ENCODE data around the gene LENG1. TPM values are rescaled to one million over a fixed set of nuclear protein-coding genes. Genes with fewer than 3 reads are reported as not detected.

Gene LENG1
- polyA plus RNA-seq, 6 donors from 2014 or later, result 9.3 to 15.3 (median 12.0) TPM

Other genes with a start within 250 kb of the LENG1 start
- gene CACNG8, start 196.8 kb downstream of the LENG1 start, polyA plus RNA-seq (ENCODE audit: low read depth in 6 of 6), result not detected
- gene CACNG6, start 168.1 kb downstream of the LENG1 start, polyA plus RNA-seq (ENCODE audit: low read depth in 6 of 6), result not detected
- under 1 TPM in 1 of 6 donors, not detected in 5; 0.89 TPM for gene VSTM1, start 95.8 kb downstream of the LENG1 start, polyA plus RNA-seq (ENCODE audit: low read depth in 6 of 6)
- gene TARM1, start 78.4 kb downstream of the LENG1 start, polyA plus RNA-seq (ENCODE audit: low read depth in 6 of 6), result not detected
- under 1 TPM in 1 of 6 donors, not detected in 5; 0.73 TPM for gene OSCAR, start 58.9 kb downstream of the LENG1 start, polyA plus RNA-seq (ENCODE audit: low read depth in 6 of 6)
- gene NDUFA3, start 56.9 kb downstream of the LENG1 start, polyA plus RNA-seq (ENCODE audit: low read depth in 6 of 6), result 100 to 1,000 TPM; 288 to 486 (median 357) TPM
- gene TFPT, start 44.1 kb downstream of the LENG1 start, polyA plus RNA-seq (ENCODE audit: low read depth in 6 of 6), result 10 to 100 TPM in 2 of 6 donors, 1 to 10 TPM in 4; 7.2 to 11.6 (median 9.2) TPM
- gene PRPF31, start 44.0 kb downstream of the LENG1 start, polyA plus RNA-seq (ENCODE audit: low read depth in 6 of 6), result 10 to 100 TPM; 59.3 to 83.7 (median 62.6) TPM
- gene CNOT3, start 22.0 kb downstream of the LENG1 start, polyA plus RNA-seq (ENCODE audit: low read depth in 6 of 6), result 10 to 100 TPM in 1 of 6 donors, 1 to 10 TPM in 5; 2.7 to 12.9 (median 6.9) TPM
- not detected for gene TMC4, start 13.4 kb upstream of the LENG1 start, polyA plus RNA-seq (ENCODE audit: low read depth in 6 of 6)
- gene MBOAT7, start 29.9 kb upstream of the LENG1 start, polyA plus RNA-seq (ENCODE audit: low read depth in 6 of 6), result 10 to 100 TPM in 4 of 6 donors, 1 to 10 TPM in 2; 7.0 to 13.5 (median 11.3) TPM
- gene TSEN34, start 31.6 kb upstream of the LENG1 start, polyA plus RNA-seq (ENCODE audit: low read depth in 6 of 6), result 10 to 100 TPM; 22.3 to 40.0 (median 32.1) TPM
- gene RPS9, start 41.1 kb upstream of the LENG1 start, polyA plus RNA-seq (ENCODE audit: low read depth in 6 of 6), result 1,000 to 10,000 TPM in 3 of 6 donors, 100 to 1,000 TPM in 3; 849 to 1,278 (median 1,006) TPM
- 1 to 10 TPM in 1 of 6 donors, under 1 TPM in 5; 0.29 to 4.6 (median 0.39) TPM for gene LILRB3, start 63.3 kb upstream of the LENG1 start, polyA plus RNA-seq (ENCODE audit: low read depth in 6 of 6)
- 1 to 10 TPM in 1 of 6 donors, under 1 TPM in 2, not detected in 3; 0.18 to 1.5 (median 0.66) TPM for gene LILRA6, start 83.1 kb upstream of the LENG1 start, polyA plus RNA-seq (ENCODE audit: low read depth in 6 of 6)
- gene LILRB5, start 97.6 kb upstream of the LENG1 start, polyA plus RNA-seq (ENCODE audit: low read depth in 6 of 6), result not detected
- gene LILRB2, start 121.4 kb upstream of the LENG1 start, polyA plus RNA-seq (ENCODE audit: low read depth in 6 of 6), result 1 to 10 TPM in 2 of 6 donors, under 1 TPM in 3, not detected in 1; 0.36 to 1.6 (median 0.76) TPM
- gene LILRA5, start 153.4 kb upstream of the LENG1 start, polyA plus RNA-seq (ENCODE audit: low read depth in 6 of 6), result 1 to 10 TPM in 1 of 6 donors, under 1 TPM in 3, not detected in 2; 0.29 to 1.1 (median 0.76) TPM
- gene LILRA4, start 179.4 kb upstream of the LENG1 start, polyA plus RNA-seq (ENCODE audit: low read depth in 6 of 6), result 10 to 100 TPM in 3 of 6 donors, 1 to 10 TPM in 3; 7.1 to 25.7 (median 10.3) TPM
- 100 to 1,000 TPM; 129 to 246 (median 160) TPM for gene LAIR1, start 205.2 kb upstream of the LENG1 start, polyA plus RNA-seq (ENCODE audit: low read depth in 6 of 6)